PFSK-1 (cell line): ENCODE results near the gene ALDH16A1.

Experiments used
- FOXP2 ChIP-seq: optimal IDR thresholded peaks from 2 replicates; pipeline ENCODE3; 2011; ENCODE audit warnings: borderline replicate concordance, control low read depth, inconsistent platforms; ENCODE audit not compliant: insufficient read depth; ENCODE audit errors: extremely low read length, extremely low read depth
- POLR2AphosphoS5 ChIP-seq: IDR thresholded peaks from 2 replicates; pipeline ENCODE4 v1.6.1; 2012; ENCODE audit warnings: low read depth, mild to moderate bottlenecking, control low read depth, low read length, moderate library complexity
- SIN3A ChIP-seq: IDR thresholded peaks from 2 replicates; pipeline ENCODE4 v1.6.1; 2012; ENCODE audit warnings: mild to moderate bottlenecking, low read length, moderate library complexity, borderline replicate concordance; ENCODE audit not compliant: insufficient read depth
- TAF1 ChIP-seq: IDR thresholded peaks from 2 replicates; pipeline ENCODE4 v1.6.1; 2012; ENCODE audit warnings: low read length, control low read depth, borderline replicate concordance; ENCODE audit not compliant: insufficient read depth
- TF ChIP-seq, protein P1 (sequence below), 2 experiments: IDR thresholded peaks; 2 replicates each; pipeline versions ENCODE4 v1.6.1 to v1.8.0; 2011 to 2012; ENCODE audit warnings: low read depth in 2 of 2, low read length in 2 of 2, control low read depth in 1 of 2, inconsistent platforms in 1 of 2, mild to moderate bottlenecking in 1 of 2, moderate library complexity in 1 of 2; ENCODE audit not compliant: insufficient read depth in 1 of 2

ALDH16A1 gene

DNA sequence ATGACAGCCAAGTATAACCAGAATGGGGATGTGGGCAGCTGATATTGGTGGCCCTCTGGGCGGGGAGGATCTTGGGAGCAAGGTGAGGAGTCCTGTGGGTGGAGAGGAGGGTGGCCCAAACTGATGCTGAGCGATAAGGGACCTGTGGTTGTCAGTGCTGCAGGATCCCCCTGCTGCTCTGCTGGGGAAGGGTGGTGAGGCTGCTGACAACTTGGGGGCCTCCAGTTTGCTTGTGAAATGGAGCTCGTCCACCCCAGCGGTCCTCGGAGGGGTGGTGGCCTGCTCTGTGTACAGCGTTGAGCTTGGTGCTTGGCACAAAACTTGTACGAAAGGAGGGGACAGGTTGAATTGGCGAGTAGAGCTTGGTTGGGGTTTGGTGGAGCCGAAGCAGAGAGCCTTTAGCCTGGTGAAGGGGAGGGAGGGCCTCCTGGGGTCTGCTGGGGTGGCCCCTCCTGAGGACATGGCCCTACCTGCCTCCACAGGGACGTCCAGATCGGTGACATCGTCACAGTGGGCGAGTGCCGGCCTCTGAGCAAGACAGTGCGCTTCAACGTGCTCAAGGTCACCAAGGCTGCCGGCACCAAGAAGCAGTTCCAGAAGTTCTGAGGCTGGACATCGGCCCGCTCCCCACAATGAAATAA, 46.1 kb downstream of the ALDH16A1 start:
- TF ChIP-seq FOXP2 (no peak), SIN3A (no peak), POLR2AphosphoS5 (no peak; the same call in none of the 2 replicates)
- TF ChIP-seq, protein P1, sequence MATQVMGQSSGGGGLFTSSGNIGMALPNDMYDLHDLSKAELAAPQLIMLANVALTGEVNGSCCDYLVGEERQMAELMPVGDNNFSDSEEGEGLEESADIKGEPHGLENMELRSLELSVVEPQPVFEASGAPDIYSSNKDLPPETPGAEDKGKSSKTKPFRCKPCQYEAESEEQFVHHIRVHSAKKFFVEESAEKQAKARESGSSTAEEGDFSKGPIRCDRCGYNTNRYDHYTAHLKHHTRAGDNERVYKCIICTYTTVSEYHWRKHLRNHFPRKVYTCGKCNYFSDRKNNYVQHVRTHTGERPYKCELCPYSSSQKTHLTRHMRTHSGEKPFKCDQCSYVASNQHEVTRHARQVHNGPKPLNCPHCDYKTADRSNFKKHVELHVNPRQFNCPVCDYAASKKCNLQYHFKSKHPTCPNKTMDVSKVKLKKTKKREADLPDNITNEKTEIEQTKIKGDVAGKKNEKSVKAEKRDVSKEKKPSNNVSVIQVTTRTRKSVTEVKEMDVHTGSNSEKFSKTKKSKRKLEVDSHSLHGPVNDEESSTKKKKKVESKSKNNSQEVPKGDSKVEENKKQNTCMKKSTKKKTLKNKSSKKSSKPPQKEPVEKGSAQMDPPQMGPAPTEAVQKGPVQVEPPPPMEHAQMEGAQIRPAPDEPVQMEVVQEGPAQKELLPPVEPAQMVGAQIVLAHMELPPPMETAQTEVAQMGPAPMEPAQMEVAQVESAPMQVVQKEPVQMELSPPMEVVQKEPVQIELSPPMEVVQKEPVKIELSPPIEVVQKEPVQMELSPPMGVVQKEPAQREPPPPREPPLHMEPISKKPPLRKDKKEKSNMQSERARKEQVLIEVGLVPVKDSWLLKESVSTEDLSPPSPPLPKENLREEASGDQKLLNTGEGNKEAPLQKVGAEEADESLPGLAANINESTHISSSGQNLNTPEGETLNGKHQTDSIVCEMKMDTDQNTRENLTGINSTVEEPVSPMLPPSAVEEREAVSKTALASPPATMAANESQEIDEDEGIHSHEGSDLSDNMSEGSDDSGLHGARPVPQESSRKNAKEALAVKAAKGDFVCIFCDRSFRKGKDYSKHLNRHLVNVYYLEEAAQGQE (IDR thresholded peaks at IDR 0.05; ENCODE audit: insufficient read depth in 1 of 2, low read depth in 2 of 2, low read length in 2 of 2), result no peak

DNA sequence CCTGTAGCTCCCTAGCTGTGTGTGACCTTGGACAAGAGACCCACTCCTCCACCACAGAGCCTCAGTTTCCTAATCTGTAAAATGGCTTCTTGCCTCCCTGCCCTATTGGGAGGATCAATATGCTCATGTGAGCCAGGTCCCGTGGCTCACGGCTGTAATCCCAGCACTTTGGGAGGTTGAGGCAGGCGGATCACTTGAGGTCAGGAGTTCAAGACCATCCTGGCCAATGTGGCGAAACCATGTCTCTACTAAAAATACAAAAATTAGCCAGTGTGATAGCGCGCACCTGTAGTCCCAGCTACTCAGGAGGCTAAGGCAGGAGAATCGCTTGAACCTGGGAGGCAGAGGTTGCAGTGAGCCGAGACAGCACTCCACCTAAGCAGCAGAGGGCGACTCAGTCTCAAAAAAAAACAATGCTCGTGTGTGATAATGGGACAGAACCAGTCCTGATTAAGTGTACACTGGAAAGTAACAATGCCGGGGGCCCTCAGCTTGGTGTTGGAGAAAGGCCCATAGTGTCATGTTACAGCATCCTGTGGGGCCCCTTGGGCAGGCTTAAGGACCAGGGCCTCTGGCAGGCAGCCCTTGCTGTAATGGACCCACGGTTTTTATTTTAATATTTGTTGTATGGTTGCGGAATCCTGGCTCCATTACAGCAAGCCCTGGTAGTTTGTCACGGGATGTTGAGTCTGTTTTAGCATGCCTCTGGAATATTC, 50.0 kb downstream of the ALDH16A1 start:
- TF ChIP-seq SIN3A (no peak), TAF1 (no peak), POLR2AphosphoS5 (no peak), FOXP2 (no peak)
- TF ChIP-seq, protein P1 (IDR thresholded peaks at IDR 0.05; ENCODE audit: insufficient read depth in 1 of 2, low read depth in 2 of 2, low read length in 2 of 2), result no peak

DNA sequence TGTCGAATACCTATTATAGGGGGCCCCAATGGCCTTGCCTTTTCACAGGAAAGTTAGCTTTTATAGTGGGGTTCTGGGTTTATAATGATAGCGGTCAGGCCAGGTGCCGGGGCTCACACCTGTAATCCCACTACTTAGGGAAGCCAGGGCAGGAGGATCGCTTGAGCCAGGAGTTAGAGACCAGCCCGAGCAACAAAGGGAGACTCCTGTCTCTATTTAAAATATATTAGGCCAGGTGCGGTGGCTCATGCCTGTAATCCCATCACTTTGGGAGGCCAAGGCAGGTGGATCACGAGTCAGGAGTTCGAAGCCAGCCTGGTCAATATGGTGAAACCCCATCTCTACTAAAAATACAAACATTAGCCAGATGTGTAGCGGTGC, 50.5 kb downstream of the ALDH16A1 start:
- TF ChIP-seq, protein P1 (IDR thresholded peaks at IDR 0.05; ENCODE audit: insufficient read depth in 1 of 2, low read depth in 2 of 2, low read length in 2 of 2), result no peak
- TF ChIP-seq FOXP2, result no peak
- no peak for TF ChIP-seq SIN3A
- TF ChIP-seq POLR2AphosphoS5, result no peak
- no peak for TF ChIP-seq TAF1

DNA sequence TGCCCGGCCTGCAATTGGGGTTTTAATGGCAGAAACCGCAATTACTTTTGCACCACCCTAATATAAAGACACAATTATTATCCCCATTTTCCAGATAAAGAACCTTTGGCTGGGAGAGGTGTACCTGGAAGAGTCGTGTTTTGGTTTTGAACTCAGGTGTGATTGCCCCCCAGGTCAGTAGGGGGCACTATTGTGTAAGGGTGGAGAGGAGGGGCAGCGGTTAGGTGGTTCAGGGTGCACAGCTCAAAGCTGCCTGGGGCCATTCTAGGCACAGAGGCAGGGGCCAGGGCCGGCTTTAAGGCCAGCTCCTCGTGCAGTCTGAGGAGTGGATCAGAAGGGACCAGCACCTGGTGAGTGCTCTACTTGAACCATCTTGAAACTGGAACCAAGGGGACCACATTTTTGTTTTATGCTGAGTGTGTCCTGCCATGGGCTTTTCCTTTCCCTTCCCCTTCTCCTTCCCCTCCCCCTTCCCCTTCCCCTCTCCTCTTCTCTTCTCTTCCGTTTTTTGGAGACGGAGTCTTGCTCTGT, 53.6 kb downstream of the ALDH16A1 start:
- TF ChIP-seq SIN3A (no peak), FOXP2 (no peak), TAF1 (no peak), POLR2AphosphoS5 (no peak)
- TF ChIP-seq, protein P1 (IDR thresholded peaks at IDR 0.05; ENCODE audit: insufficient read depth in 1 of 2, low read depth in 2 of 2, low read length in 2 of 2), result no peak
